Vagina (tissue), 2 donors: ENCODE results near the gene MAST4. TPM values are rescaled to one million over a fixed set of nuclear protein-coding genes. Genes with fewer than 3 reads are reported as not detected.

Experiments
- DNase-seq, 2 donors: peaks; one replicate each; pipeline ENCODE4 v3.0.0-alpha.2; 2017; ENCODE audit errors: extremely low spot score in 2 of 2
- H3K27ac ChIP-seq: fragments of 200-600 bp; sonication (generic); one replicate; pipeline ENCODE4 v1.5.1; 2019
- H3K27me3 ChIP-seq: fragments of 200-600 bp; sonication (generic); one replicate; pipeline ENCODE4 v1.5.1; 2019
- H3K36me3 ChIP-seq, 2 donors: fragments of 200-600 bp; sonication (generic); one replicate each; pipeline ENCODE4 v1.5.1; 2017 to 2019
- H3K4me1 ChIP-seq: fragments of 200-600 bp; sonication (generic); one replicate; pipeline ENCODE4 v1.5.1; 2019
- H3K4me3 ChIP-seq, 2 donors: fragments of 200-600 bp; sonication (generic); 1 replicate in 1 of 2; 2 replicates in 1 of 2; pipeline ENCODE4 v1.5.1; 2016 to 2019
- H3K9me3 ChIP-seq: fragments of 200-600 bp; sonication (generic); one replicate; pipeline ENCODE4 v1.5.1; 2019
- CTCF ChIP-seq, 3 experiments: fragments of 450-650 bp in 2 of 3; fragments of 200-600 bp in 1 of 3; sonication (generic) in 1 of 3; IDR thresholded peaks; one replicate each; pipeline ENCODE4 v1.5.1; 2017 to 2019; ENCODE audit warnings: antibody characterized with exemption in 3 of 3, mild to moderate bottlenecking in 2 of 3, moderate library complexity in 2 of 3
- POLR2A ChIP-seq, 2 donors: fragments of 450-650 bp; IDR thresholded peaks; one replicate each; pipeline ENCODE4 v1.6.1; 2017; ENCODE audit warnings: antibody characterized with exemption in 2 of 2, mild to moderate bottlenecking in 2 of 2, moderate library complexity in 2 of 2
- POLR2AphosphoS5 ChIP-seq, 2 donors: sonication (generic); formaldehyde crosslinking; IDR thresholded peaks; one replicate each; pipeline ENCODE4 v1.9.0; 2017; ENCODE audit warnings: antibody characterized with exemption in 2 of 2, mild to moderate bottlenecking in 2 of 2, low read depth in 1 of 2; ENCODE audit not compliant: insufficient read depth in 1 of 2
- intact Hi-C: fragments of 100-400 bp; cut with DNase I; formaldehyde crosslinking; loops from one replicate; pipeline ENCODE4 v1.15.1; 2023
- total RNA-seq: library from RNA; depleted of rRNA; stranded (reverse); fragments of >200 nt; gene quantifications from one replicate; pipeline ENCODE4 v1.2.3, GENCODE V29; 2016

The MAST4 gene
- total RNA-seq, 1 donor from 2014 or later = 85.9 TPM

GRCh38 chr5:67052034-67052433, 455.8 kb downstream of the MAST4 start:
- Histone ChIP-seq H3K27ac (no peak overlapping the region), H3K36me3 (no peaks in the 10 kb centered on the region), H3K9me3 (no peaks in the 10 kb centered on the region), H3K27me3 (no peaks in the 10 kb centered on the region), H3K4me1 (peaks cover 27% of the 10 kb centered on the region), H3K4me3 (no peak overlapping the region)
- intact Hi-C loops = no loop called here
- no peak for DNase-seq
- TF ChIP-seq CTCF (IDR thresholded peaks at IDR 0.05) (no peak), POLR2AphosphoS5 (IDR thresholded peaks at IDR 0.05; ENCODE audit: insufficient read depth in 1 of 2, low read depth in 1 of 2) (no peak), POLR2A (IDR thresholded peaks at IDR 0.05) (no peak)

DNA sequence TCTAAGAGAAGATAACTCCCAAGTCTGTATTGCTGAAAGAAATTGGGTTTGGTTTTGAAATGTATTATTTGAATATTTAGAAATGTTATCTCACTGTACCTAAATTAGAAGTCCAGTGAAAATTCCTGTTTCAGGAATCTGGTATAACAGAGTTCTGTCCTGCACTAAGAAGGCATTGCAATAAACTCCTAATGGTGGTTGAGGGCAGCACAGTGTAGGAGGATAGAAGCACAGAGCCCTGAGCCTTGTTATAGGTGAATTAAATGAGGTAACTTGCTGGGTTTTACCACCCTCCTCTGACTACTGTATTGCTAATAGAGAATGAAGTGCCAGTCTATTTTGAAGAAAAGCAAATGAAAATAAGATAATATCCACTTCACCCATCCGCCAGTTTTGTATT, 457.0 kb downstream of the MAST4 start:
- TF ChIP-seq CTCF (IDR thresholded peaks at IDR 0.05) (no peak), POLR2AphosphoS5 (IDR thresholded peaks at IDR 0.05; ENCODE audit: insufficient read depth in 1 of 2, low read depth in 1 of 2) (no peak), POLR2A (IDR thresholded peaks at IDR 0.05) (no peak)
- intact Hi-C loops = no loop called here
- H3K36me3 ChIP-seq = no peaks in the 10 kb centered on the region

DNA sequence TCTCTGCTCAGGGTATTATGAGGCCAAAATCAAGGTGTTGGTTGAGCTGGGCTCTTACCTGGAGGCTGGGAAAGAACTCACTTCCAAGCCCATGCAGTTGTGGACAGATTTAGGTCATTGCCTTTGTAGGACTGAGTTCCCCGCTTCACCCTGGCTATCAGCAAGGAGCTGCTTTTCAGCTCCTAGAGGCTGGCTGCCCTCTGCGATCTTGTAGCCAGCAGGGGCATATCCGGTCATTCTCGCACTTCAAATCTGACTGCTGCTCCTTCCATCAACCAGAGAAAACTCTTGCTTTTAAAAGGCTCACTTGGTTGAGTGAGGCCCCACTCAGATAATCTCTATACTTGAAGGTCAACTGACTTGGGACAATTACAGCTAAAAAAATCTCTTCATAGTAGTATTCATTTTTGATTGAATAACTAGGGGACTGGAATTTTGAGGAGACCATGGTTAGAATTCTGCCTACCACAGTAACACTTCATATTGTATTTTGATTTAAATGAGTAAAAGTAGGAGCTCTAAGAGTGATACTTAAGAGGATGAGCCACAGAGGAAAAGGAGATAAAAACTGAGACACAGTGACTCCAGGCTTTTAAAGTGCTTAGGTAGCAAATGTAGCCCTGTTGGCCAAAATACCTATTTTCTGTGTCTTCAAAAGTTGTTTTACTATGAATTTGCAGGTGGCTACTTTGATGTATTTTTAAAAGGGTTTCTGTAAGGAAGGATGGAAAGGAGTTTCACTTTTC, 463.0 kb downstream of the MAST4 start:
- Histone ChIP-seq H3K27me3 (no peaks in the 10 kb centered on the region), H3K9me3 (no peaks in the 10 kb centered on the region), H3K36me3 (no peaks in the 10 kb centered on the region), H3K4me1 (peaks cover 46% of the 10 kb centered on the region), H3K4me3 (no peak overlapping the region), H3K27ac (peak overlapping the region; percentile 27)
- DNase-seq = no peak
- intact Hi-C loops = no loop called here
- no peak for TF ChIP-seq POLR2A (IDR thresholded peaks at IDR 0.05)
- TF ChIP-seq POLR2AphosphoS5 (IDR thresholded peaks at IDR 0.05; ENCODE audit: insufficient read depth in 1 of 2, low read depth in 1 of 2) = no peak
- no peak for TF ChIP-seq CTCF (IDR thresholded peaks at IDR 0.05)

More for the DNA sequence above, 457.0 kb downstream of the MAST4 start:
- DNase-seq = no peak
- no peak overlapping the region for H3K27ac ChIP-seq
- H3K4me3 ChIP-seq = no peak overlapping the region
- no peaks in the 10 kb centered on the region for H3K9me3 ChIP-seq
- H3K27me3 ChIP-seq = no peaks in the 10 kb centered on the region
- peaks cover 19% of the 10 kb centered on the region for H3K4me1 ChIP-seq

GRCh38 chr5:67059744-67060490, 463.7 kb downstream of the MAST4 start:
- H3K36me3 ChIP-seq = no peaks in the 10 kb centered on the region
- no peaks in the 10 kb centered on the region for H3K9me3 ChIP-seq
- peak overlapping the region; percentile 17 for H3K27ac ChIP-seq
- H3K4me1 ChIP-seq = peaks cover 46% of the 10 kb centered on the region
- TF ChIP-seq CTCF (IDR thresholded peaks at IDR 0.05) (no peak), POLR2A (IDR thresholded peaks at IDR 0.05) (no peak), POLR2AphosphoS5 (IDR thresholded peaks at IDR 0.05; ENCODE audit: insufficient read depth in 1 of 2, low read depth in 1 of 2) (no peak)
- no peak overlapping the region for H3K4me3 ChIP-seq
- DNase-seq = no peak
- intact Hi-C loops = no loop called here
- H3K27me3 ChIP-seq = no peaks in the 10 kb centered on the region

- Histone ChIP-seq H3K27ac (peak overlapping the region; percentile 38), H3K27me3 (no peaks in the 10 kb centered on the region), H3K4me3 (no peak overlapping the region), H3K4me1 (peaks cover 46% of the 10 kb centered on the region), H3K9me3 (no peaks in the 10 kb centered on the region), H3K36me3 (no peaks in the 10 kb centered on the region)
- TF ChIP-seq POLR2A (IDR thresholded peaks at IDR 0.05) (no peak), POLR2AphosphoS5 (IDR thresholded peaks at IDR 0.05; ENCODE audit: insufficient read depth in 1 of 2, low read depth in 1 of 2) (peak in 1 of 2 donors; percentile 32), CTCF (IDR thresholded peaks at IDR 0.05) (no peak)
- intact Hi-C loops = no loop called here
- no peak for DNase-seq
Measured at GRCh38 chr5:67061511-67061910, 465.3 kb downstream of the MAST4 start.
